Progenitor cell of endocrine pancreas (in vitro differentiated cells): ENCODE measurements around the gene TIPIN. TPM values are rescaled to one million over a fixed set of nuclear protein-coding genes. Genes with fewer than 3 reads are reported as not detected.
A peak's percentile ranks its signal among the peaks of the same experiment; 100 is the strongest.
"Not testable (repeated sequence)": the region's sequence is repeated elsewhere in the genome, so short reads cannot be mapped to it uniquely, and the experiment has no call there.

Experiments
- DNase-seq: peaks from one replicate; pipeline ENCODE4 v3.0.0; 2021; ENCODE audit warnings: low spot score; ENCODE audit not compliant: unreplicated experiment
- H3K27ac Mint-ChIP-seq: 2 replicates; pipeline ENCODE4 v1.8.0; 2021; ENCODE audit warnings: mild to moderate bottlenecking, moderate library complexity, mixed read lengths
- H3K27me3 Mint-ChIP-seq: 2 replicates; pipeline ENCODE4 v1.8.0; 2021; ENCODE audit warnings: mixed read lengths
- H3K36me3 Mint-ChIP-seq: 2 replicates; pipeline ENCODE4 v1.8.0; 2022; ENCODE audit warnings: mixed read lengths; ENCODE audit not compliant: insufficient read depth
- H3K4me1 Mint-ChIP-seq: 2 replicates; pipeline ENCODE4 v1.8.0; 2021; ENCODE audit warnings: low read depth, mixed read lengths
- H3K4me3 Mint-ChIP-seq: 2 replicates; pipeline ENCODE4 v1.8.0; 2021; ENCODE audit warnings: low read depth, mild to moderate bottlenecking, moderate library complexity, mixed read lengths
- H3K9me3 Mint-ChIP-seq: 2 replicates; pipeline ENCODE4 v1.8.0; 2021; ENCODE audit warnings: low read depth, mixed read lengths
- total RNA-seq: library from RNA; stranded (reverse); gene quantifications from 2 replicates; pipeline ENCODE4 v1.2.1, GENCODE V29; 2021
- TF ChIP-seq, protein P1 (sequence below): fragments of 200-600 bp; sonication (generic); IDR thresholded peaks from one replicate; pipeline ENCODE4 v1.5.0; 2021; ENCODE audit warnings: antibody characterized with exemption, mild to moderate bottlenecking; ENCODE audit not compliant: unreplicated experiment

The TIPIN gene
- total RNA-seq, 1 donor from 2014 or later: 10.1 TPM

DNA sequence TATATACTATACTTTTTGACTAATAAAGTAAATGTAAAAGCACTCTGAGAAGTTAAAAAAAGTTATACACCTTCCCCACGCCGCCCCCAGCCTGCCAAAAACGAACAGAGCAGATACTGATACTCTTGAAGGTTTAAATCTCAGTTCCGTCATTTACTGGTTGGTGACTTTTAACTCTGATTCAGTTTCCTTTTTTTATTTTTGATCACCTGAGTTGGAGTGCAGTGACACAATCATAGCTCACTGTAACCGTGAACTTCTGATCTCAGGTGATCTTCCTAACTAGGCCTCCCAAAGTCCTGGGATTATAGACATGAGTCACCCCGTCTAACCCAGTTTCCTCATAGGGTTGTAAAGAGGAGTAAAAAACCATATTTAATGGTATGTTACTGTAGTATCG lies 3.3 kb upstream of the TIPIN start:
- TF ChIP-seq, protein P1, sequence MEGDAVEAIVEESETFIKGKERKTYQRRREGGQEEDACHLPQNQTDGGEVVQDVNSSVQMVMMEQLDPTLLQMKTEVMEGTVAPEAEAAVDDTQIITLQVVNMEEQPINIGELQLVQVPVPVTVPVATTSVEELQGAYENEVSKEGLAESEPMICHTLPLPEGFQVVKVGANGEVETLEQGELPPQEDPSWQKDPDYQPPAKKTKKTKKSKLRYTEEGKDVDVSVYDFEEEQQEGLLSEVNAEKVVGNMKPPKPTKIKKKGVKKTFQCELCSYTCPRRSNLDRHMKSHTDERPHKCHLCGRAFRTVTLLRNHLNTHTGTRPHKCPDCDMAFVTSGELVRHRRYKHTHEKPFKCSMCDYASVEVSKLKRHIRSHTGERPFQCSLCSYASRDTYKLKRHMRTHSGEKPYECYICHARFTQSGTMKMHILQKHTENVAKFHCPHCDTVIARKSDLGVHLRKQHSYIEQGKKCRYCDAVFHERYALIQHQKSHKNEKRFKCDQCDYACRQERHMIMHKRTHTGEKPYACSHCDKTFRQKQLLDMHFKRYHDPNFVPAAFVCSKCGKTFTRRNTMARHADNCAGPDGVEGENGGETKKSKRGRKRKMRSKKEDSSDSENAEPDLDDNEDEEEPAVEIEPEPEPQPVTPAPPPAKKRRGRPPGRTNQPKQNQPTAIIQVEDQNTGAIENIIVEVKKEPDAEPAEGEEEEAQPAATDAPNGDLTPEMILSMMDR: no peak
- Mint-ChIP-seq H3K4me3 (no peak overlapping the region), H3K27ac (no peak overlapping the region), H3K4me1 (peaks cover 5% of the 10 kb centered on the region), H3K36me3 (no peaks in the 10 kb centered on the region), H3K9me3 (no peaks in the 10 kb centered on the region), H3K27me3 (no peaks in the 10 kb centered on the region)
- DNase-seq: no peak

DNA sequence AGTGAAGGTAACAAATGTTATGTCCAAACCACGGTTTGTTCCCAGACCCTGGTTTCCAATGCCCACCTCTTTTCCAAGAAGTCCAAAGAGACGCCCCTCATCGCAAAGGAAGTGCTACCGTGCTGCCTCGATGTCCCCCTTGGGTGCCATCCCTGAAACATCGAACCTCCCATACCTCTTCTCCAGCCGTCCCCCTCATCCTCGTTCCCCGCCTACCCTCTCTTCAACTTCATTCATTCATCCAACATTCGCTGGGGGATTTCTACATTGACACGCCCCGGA lies 467 bp downstream of the TIPIN start:
- Mint-ChIP-seq H3K27ac (peak overlapping the region; percentile 94), H3K36me3 (peaks cover 8% of the 10 kb centered on the region), H3K27me3 (no peaks in the 10 kb centered on the region), H3K4me3 (peak overlapping the region; percentile 83), H3K4me1 (peaks cover 4% of the 10 kb centered on the region), H3K9me3 (no peaks in the 10 kb centered on the region)
- DNase-seq: no peak
- TF ChIP-seq, protein P1: no peak

GRCh38 chr15:66348530-66348929 lies 8.0 kb downstream of the TIPIN start:
- H3K27me3 Mint-ChIP-seq: not testable (repeated sequence)
- peaks cover 16% of the 10 kb centered on the region for H3K36me3 Mint-ChIP-seq

DNA sequence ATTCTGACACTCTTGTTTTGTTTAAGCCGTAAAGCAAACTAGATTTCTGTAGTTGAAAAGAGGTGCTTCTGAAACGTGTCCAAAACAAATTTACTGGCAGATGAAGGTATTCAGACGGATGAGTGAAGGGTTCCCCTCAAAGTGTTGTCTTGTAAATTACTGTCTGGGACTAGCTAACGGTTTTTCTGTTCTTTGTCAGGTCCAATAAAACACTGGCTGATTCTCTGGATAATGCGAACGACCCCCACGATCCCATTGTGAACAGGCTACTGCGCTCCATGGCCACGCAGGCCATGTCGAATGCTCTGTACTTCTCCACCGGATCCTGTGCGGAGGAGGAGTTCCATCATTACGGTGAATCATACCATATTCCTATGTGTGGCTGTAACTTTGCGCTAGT lies 27.7 kb downstream of the TIPIN start:
- Mint-ChIP-seq H3K4me3 (no peak overlapping the region), H3K27ac (no peak overlapping the region), H3K9me3 (no peaks in the 10 kb centered on the region), H3K36me3 (peaks cover 22% of the 10 kb centered on the region), H3K27me3 (no peaks in the 10 kb centered on the region), H3K4me1 (no peaks in the 10 kb centered on the region)
- no peak for DNase-seq
- TF ChIP-seq, protein P1: no peak

More at GRCh38 chr15:66348530-66348929, 8.0 kb downstream of the TIPIN start:
- not testable (repeated sequence) for H3K9me3 Mint-ChIP-seq, H3K4me1 Mint-ChIP-seq, DNase-seq, H3K4me3 Mint-ChIP-seq, H3K27ac Mint-ChIP-seq

DNA sequence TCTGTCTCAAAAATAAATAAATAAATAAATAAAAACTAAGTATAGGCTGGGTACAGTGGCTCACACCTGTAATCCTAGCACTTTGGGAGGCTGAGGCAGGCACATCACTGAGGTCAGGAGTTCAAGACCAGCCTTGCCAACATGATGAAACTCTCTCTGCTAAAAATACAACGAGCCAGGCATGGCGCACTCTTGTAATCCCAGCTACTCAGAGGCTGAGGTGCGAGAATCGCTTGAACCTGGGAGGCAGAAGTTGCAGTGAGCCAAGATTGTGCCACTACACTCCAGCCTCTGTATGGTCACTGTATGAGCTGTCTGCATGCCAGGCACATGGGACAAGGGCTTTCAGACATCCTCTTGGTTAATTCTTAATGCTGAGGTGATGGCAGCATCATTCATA lies 28.7 kb downstream of the TIPIN start:
- peaks cover 21% of the 10 kb centered on the region for H3K36me3 Mint-ChIP-seq

GRCh38 chr15:66326051-66326450 lies 30.4 kb downstream of the TIPIN start:
- no peaks in the 10 kb centered on the region for H3K9me3 Mint-ChIP-seq
- peaks cover 20% of the 10 kb centered on the region for H3K36me3 Mint-ChIP-seq
- no peak overlapping the region for H3K4me3 Mint-ChIP-seq
- no peak overlapping the region for H3K27ac Mint-ChIP-seq
- H3K4me1 Mint-ChIP-seq: no peaks in the 10 kb centered on the region
- no peaks in the 10 kb centered on the region for H3K27me3 Mint-ChIP-seq
- TF ChIP-seq, protein P1: no peak
- DNase-seq: no peak

More for the DNA sequence above, 28.7 kb downstream of the TIPIN start:
- Mint-ChIP-seq H3K27me3 (no peaks in the 10 kb centered on the region), H3K9me3 (no peaks in the 10 kb centered on the region), H3K4me1 (no peaks in the 10 kb centered on the region), H3K4me3 (no peak overlapping the region), H3K27ac (no peak overlapping the region)
- TF ChIP-seq, protein P1: no peak
- no peak for DNase-seq
